Stimulated activated CD8-positive, alpha-beta memory T cell treated with anti-CD3 and anti-CD28 coated beads, Interleukin-4, amount 100 ng/mL, for 48 hours (primary cell): ENCODE data around the gene EIF4B.

Experiments
- DNase-seq: peaks from one replicate; pipeline ENCODE4 v3.0.0-alpha.2; 2020

EIF4B gene

GRCh38 chr12:53060721-53061276, 54.5 kb downstream of the EIF4B start:
- no peak for DNase-seq

- no peak for DNase-seq
Observed at GRCh38 chr12:53061404-53062010, 55.3 kb downstream of the EIF4B start.

- DNase-seq, result no peak
Observed at GRCh38 chr12:53062011-53062961, 56.0 kb downstream of the EIF4B start.

GRCh38 chr12:53062977-53063707, 56.9 kb downstream of the EIF4B start:
- DNase-seq, result no peak

GRCh38 chr12:53063708-53064612, 57.7 kb downstream of the EIF4B start:
- DNase-seq, result no peak

GRCh38 chr12:53064613-53065436, 58.6 kb downstream of the EIF4B start:
- no peak for DNase-seq

GRCh38 chr12:53065470-53065869, 59.2 kb downstream of the EIF4B start:
- no peak for DNase-seq

GRCh38 chr12:53065975-53066931, 60.0 kb downstream of the EIF4B start:
- DNase-seq, result peak; percentile 89

- DNase-seq, result no peak
Observed at GRCh38 chr12:53067074-53067992, 61.1 kb downstream of the EIF4B start.

GRCh38 chr12:53067993-53068770, 61.9 kb downstream of the EIF4B start:
- DNase-seq, result no peak

GRCh38 chr12:53068811-53069585, 62.7 kb downstream of the EIF4B start:
- DNase-seq, result no peak

- no peak for DNase-seq
Observed at GRCh38 chr12:53069621-53070410, 63.6 kb downstream of the EIF4B start.

- DNase-seq, result no peak
Observed at GRCh38 chr12:53070877-53071492, 64.7 kb downstream of the EIF4B start.

GRCh38 chr12:53071591-53072551, 65.6 kb downstream of the EIF4B start:
- DNase-seq, result no peak

GRCh38 chr12:53073881-53074280, 67.6 kb downstream of the EIF4B start:
- no peak for DNase-seq
